Stimulated activated CD4-positive, alpha-beta T cell treated with anti-CD3 and anti-CD28 coated beads, Interleukin-4, amount 100 ng/mL, for 4 hours (primary cell): ENCODE data around the gene PEAK1.
A peak's percentile ranks its signal among the peaks of the same experiment; 100 is the strongest.
"Not testable (repeated sequence)": the region's sequence is repeated elsewhere in the genome, so short reads cannot be mapped to it uniquely, and the experiment has no call there.

Source experiments
- DNase-seq, 2 experiments: peaks; one replicate each; pipeline ENCODE4 v3.0.0-alpha.2; 2020

The PEAK1 gene

GRCh38 chr15:77295446-77295845, 124.5 kb downstream of the PEAK1 start:
- DNase-seq: no peak

- DNase-seq: no peak
Observed at GRCh38 chr15:77292969-77293558, 126.8 kb downstream of the PEAK1 start.

GRCh38 chr15:77291107-77291506, 128.8 kb downstream of the PEAK1 start:
- DNase-seq: no peak

GRCh38 chr15:77287385-77287784, 132.5 kb downstream of the PEAK1 start:
- no peak for DNase-seq

GRCh38 chr15:77285057-77285997, 134.6 kb downstream of the PEAK1 start:
- no peak for DNase-seq

GRCh38 chr15:77282333-77282732, 137.6 kb downstream of the PEAK1 start:
- DNase-seq: no peak

GRCh38 chr15:77276943-77277342, 143.0 kb downstream of the PEAK1 start:
- DNase-seq: no peak

- DNase-seq: no peak
Observed at GRCh38 chr15:77276096-77276495, 143.8 kb downstream of the PEAK1 start.

- not testable (repeated sequence) for DNase-seq
Observed at GRCh38 chr15:77273136-77273535, 146.8 kb downstream of the PEAK1 start.

GRCh38 chr15:77266708-77267386, 153.1 kb downstream of the PEAK1 start:
- DNase-seq: no peak

- DNase-seq: no peak
Observed at GRCh38 chr15:77255385-77255784, 164.5 kb downstream of the PEAK1 start.

- DNase-seq: peak in 1 of 2 experiments; percentile 25
Observed at GRCh38 chr15:77251662-77252061, 168.2 kb downstream of the PEAK1 start.

- no peak for DNase-seq
Observed at GRCh38 chr15:77247116-77247515, 172.8 kb downstream of the PEAK1 start.

GRCh38 chr15:77243716-77244401, 176.0 kb downstream of the PEAK1 start:
- no peak for DNase-seq

- no peak for DNase-seq
Observed at GRCh38 chr15:77243135-77243534, 176.8 kb downstream of the PEAK1 start.

- DNase-seq: no peak
Observed at GRCh38 chr15:77239882-77240608, 179.9 kb downstream of the PEAK1 start.

GRCh38 chr15:77235566-77235965, 184.3 kb downstream of the PEAK1 start:
- no peak for DNase-seq

- no peak for DNase-seq
Observed at GRCh38 chr15:77228828-77229227, 191.1 kb downstream of the PEAK1 start.

GRCh38 chr15:77226652-77227051, 193.3 kb downstream of the PEAK1 start:
- no peak for DNase-seq

- no peak for DNase-seq
Observed at GRCh38 chr15:77225646-77226045, 194.3 kb downstream of the PEAK1 start.

GRCh38 chr15:77225088-77225487, 194.8 kb downstream of the PEAK1 start:
- no peak for DNase-seq

- DNase-seq: no peak
Observed at GRCh38 chr15:77224352-77224751, 195.6 kb downstream of the PEAK1 start.
